ENCODE data around the gene COPS6.

Gene COPS6

GRCh38 chr7:100085515-100085914, 3.3 kb upstream of the COPS6 start:
- Histone ChIP-seq H3K4me1 (ENCODE audit: control insufficient read depth in 2 of 2, insufficient read depth in 1 of 2, low read depth in 1 of 2, low read length in 2 of 2) (peaks cover 7% of the 10 kb centered on the region in 2 donors), H2BK12ac (ENCODE audit: low read length) (no peak overlapping the region), H3K4ac (ENCODE audit: low read length) (no peak overlapping the region), H3K27ac (replicated peaks; ENCODE audit: low read length) (no peak overlapping the region), H3K4me2 (ENCODE audit: insufficient read depth, low read length, poor library complexity, severe bottlenecking) (no peak overlapping the region), H2BK120ac (ENCODE audit: low read depth, low read length) (no peak overlapping the region), H3K79me1 (ENCODE audit: low read depth, low read length) (peaks cover 2% of the 10 kb centered on the region), H2BK5ac (ENCODE audit: low read length) (no peak overlapping the region), H3K18ac (ENCODE audit: low read length) (no peak overlapping the region), H3K27me3 (ENCODE audit: control insufficient read depth in 3 of 3, insufficient read depth in 3 of 3, low read depth in 1 of 3, low read length in 3 of 3) (peaks cover 0 to 2% (median 0%) of the 10 kb centered on the region in 3 experiments), H3K9ac (ENCODE audit: low read depth, low read length, poor library complexity) (no peak overlapping the region), H3K4me3 (ENCODE audit: low read length in 2 of 2) (no peak overlapping the region), H2AFZ (ENCODE audit: low read length) (no peak overlapping the region), H4K91ac (ENCODE audit: low read depth, low read length, poor library complexity) (no peak overlapping the region), H2BK15ac (ENCODE audit: low read length) (no peak overlapping the region), H3K23ac (ENCODE audit: low read depth, low read length, poor library complexity) (no peak overlapping the region), H3K9me3 (replicated peaks in 1 of 2; ENCODE audit: control insufficient read depth in 2 of 2, insufficient read depth in 1 of 2, low read depth in 1 of 2, low read length in 2 of 2) (no peaks in the 10 kb centered on the region), H4K8ac (ENCODE audit: low read depth, low read length) (no peak overlapping the region), H3K36me3 (replicated peaks in 1 of 2; ENCODE audit: control insufficient read depth in 2 of 2, insufficient read depth in 2 of 2, low read length in 2 of 2) (peaks cover 3 to 4% of the 10 kb centered on the region in 2 donors), H2AK5ac (ENCODE audit: low read depth, low read length) (no peak overlapping the region), H3K14ac (ENCODE audit: low read length) (no peak overlapping the region)
- DNase-seq (ENCODE audit: low spot score) = no peak
- WGBS, 2 donors (ENCODE audit: extremely low coverage in 2 of 2, insufficient read length in 2 of 2, insufficient replicate concordance in 1 of 2) = no CpG with 5 or more reads among the region's 3 CpGs

GRCh38 chr7:100087055-100087750, 1.6 kb upstream of the COPS6 start:
- Histone ChIP-seq H3K27ac (replicated peaks; ENCODE audit: low read length) (no peak overlapping the region), H3K4me2 (ENCODE audit: insufficient read depth, low read length, poor library complexity, severe bottlenecking) (no peak overlapping the region), H3K4me1 (ENCODE audit: control insufficient read depth in 2 of 2, insufficient read depth in 1 of 2, low read depth in 1 of 2, low read length in 2 of 2) (peaks cover 5 to 7% of the 10 kb centered on the region in 2 donors), H3K36me3 (replicated peaks in 1 of 2; ENCODE audit: control insufficient read depth in 2 of 2, insufficient read depth in 2 of 2, low read length in 2 of 2) (peaks cover 17 to 21% of the 10 kb centered on the region in 2 donors), H2AFZ (ENCODE audit: low read length) (no peak overlapping the region), H3K79me1 (ENCODE audit: low read depth, low read length) (no peaks in the 10 kb centered on the region), H3K27me3 (ENCODE audit: control insufficient read depth in 3 of 3, insufficient read depth in 3 of 3, low read depth in 1 of 3, low read length in 3 of 3) (peaks cover 0 to 2% (median 0%) of the 10 kb centered on the region in 3 experiments), H3K23ac (ENCODE audit: low read depth, low read length, poor library complexity) (no peak overlapping the region), H2BK5ac (ENCODE audit: low read length) (no peak overlapping the region), H4K91ac (ENCODE audit: low read depth, low read length, poor library complexity) (no peak overlapping the region), H2BK15ac (ENCODE audit: low read length) (no peak overlapping the region), H3K9ac (ENCODE audit: low read depth, low read length, poor library complexity) (no peak overlapping the region), H3K18ac (ENCODE audit: low read length) (no peak overlapping the region), H3K14ac (ENCODE audit: low read length) (no peak overlapping the region), H3K9me3 (replicated peaks in 1 of 2; ENCODE audit: control insufficient read depth in 2 of 2, insufficient read depth in 1 of 2, low read depth in 1 of 2, low read length in 2 of 2) (no peaks in the 10 kb centered on the region), H3K4me3 (ENCODE audit: low read length in 2 of 2) (no peak overlapping the region), H2BK120ac (ENCODE audit: low read depth, low read length) (no peak overlapping the region), H3K4ac (ENCODE audit: low read length) (no peak overlapping the region), H2AK5ac (ENCODE audit: low read depth, low read length) (no peak overlapping the region), H4K8ac (ENCODE audit: low read depth, low read length) (no peak overlapping the region), H2BK12ac (ENCODE audit: low read length) (no peak overlapping the region)
- no CpG with 5 or more reads among the region's 10 CpGs for WGBS, 2 donors (ENCODE audit: extremely low coverage in 2 of 2, insufficient read length in 2 of 2, insufficient replicate concordance in 1 of 2)
- DNase-seq (ENCODE audit: low spot score) = no peak

GRCh38 chr7:100088095-100088620, 611 bp upstream of the COPS6 start:
- H2BK120ac ChIP-seq (ENCODE audit: low read depth, low read length) = no peak overlapping the region
- H3K18ac ChIP-seq (ENCODE audit: low read length) = peak overlapping the region; percentile 50
- H3K4me1 ChIP-seq (ENCODE audit: control insufficient read depth in 2 of 2, insufficient read depth in 1 of 2, low read depth in 1 of 2, low read length in 2 of 2) = peaks cover 0 to 5% of the 10 kb centered on the region in 2 donors
- H3K9ac ChIP-seq (ENCODE audit: low read depth, low read length, poor library complexity) = peak overlapping the region; percentile 95
- H2AK5ac ChIP-seq (ENCODE audit: low read depth, low read length) = peak overlapping the region; percentile 90
- no peak overlapping the region for H4K8ac ChIP-seq (ENCODE audit: low read depth, low read length)
- H2BK12ac ChIP-seq (ENCODE audit: low read length) = no peak overlapping the region
- peak overlapping the region; percentile 58 for H3K4ac ChIP-seq (ENCODE audit: low read length)
- H2AFZ ChIP-seq (ENCODE audit: low read length) = peak overlapping the region; percentile 91
- H3K4me3 ChIP-seq (ENCODE audit: low read length in 2 of 2) = peak overlapping the region; percentile 95
- H4K91ac ChIP-seq (ENCODE audit: low read depth, low read length, poor library complexity) = no peak overlapping the region
- no peaks in the 10 kb centered on the region for H3K79me1 ChIP-seq (ENCODE audit: low read depth, low read length)
- H3K4me2 ChIP-seq (ENCODE audit: insufficient read depth, low read length, poor library complexity, severe bottlenecking) = peak overlapping the region; percentile 74
- peaks cover 0 to 2% (median 0%) of the 10 kb centered on the region in 3 experiments for H3K27me3 ChIP-seq (ENCODE audit: control insufficient read depth in 3 of 3, insufficient read depth in 3 of 3, low read depth in 1 of 3, low read length in 3 of 3)
- peak overlapping the region; percentile 77 for H2BK5ac ChIP-seq (ENCODE audit: low read length)
- H3K9me3 ChIP-seq (replicated peaks in 1 of 2; ENCODE audit: control insufficient read depth in 2 of 2, insufficient read depth in 1 of 2, low read depth in 1 of 2, low read length in 2 of 2) = no peaks in the 10 kb centered on the region
- H3K23ac ChIP-seq (ENCODE audit: low read depth, low read length, poor library complexity) = no peak overlapping the region
- H3K27ac ChIP-seq (replicated peaks; ENCODE audit: low read length) = peak overlapping the region; percentile 73
- H2BK15ac ChIP-seq (ENCODE audit: low read length) = no peak overlapping the region
- peaks cover 25 to 30% of the 10 kb centered on the region in 2 donors for H3K36me3 ChIP-seq (replicated peaks in 1 of 2; ENCODE audit: control insufficient read depth in 2 of 2, insufficient read depth in 2 of 2, low read length in 2 of 2)
- no peak for DNase-seq (ENCODE audit: low spot score)
- WGBS, 2 donors (ENCODE audit: extremely low coverage in 2 of 2, insufficient read length in 2 of 2, insufficient replicate concordance in 1 of 2) = no CpG with 5 or more reads among the region's 11 CpGs
- no peak overlapping the region for H3K14ac ChIP-seq (ENCODE audit: low read length)

GRCh38 chr7:100089458-100090196, 858 bp downstream of the COPS6 start:
- H2BK12ac ChIP-seq (ENCODE audit: low read length) = no peak overlapping the region
- H2BK120ac ChIP-seq (ENCODE audit: low read depth, low read length) = no peak overlapping the region
- H2AFZ ChIP-seq (ENCODE audit: low read length) = peak overlapping the region; percentile 91

More at GRCh38 chr7:100089458-100090196, 858 bp downstream of the COPS6 start:
- no peak overlapping the region for H4K91ac ChIP-seq (ENCODE audit: low read depth, low read length, poor library complexity)
- peak overlapping the region; percentile 84 for H3K27ac ChIP-seq (replicated peaks; ENCODE audit: low read length)
- no peaks in the 10 kb centered on the region for H3K9me3 ChIP-seq (replicated peaks in 1 of 2; ENCODE audit: control insufficient read depth in 2 of 2, insufficient read depth in 1 of 2, low read depth in 1 of 2, low read length in 2 of 2)
- H2BK15ac ChIP-seq (ENCODE audit: low read length) = no peak overlapping the region
- H3K36me3 ChIP-seq (replicated peaks in 1 of 2; ENCODE audit: control insufficient read depth in 2 of 2, insufficient read depth in 2 of 2, low read length in 2 of 2) = peaks cover 39 to 45% of the 10 kb centered on the region in 2 donors
- peak overlapping the region; percentile 74 for H3K4me2 ChIP-seq (ENCODE audit: insufficient read depth, low read length, poor library complexity, severe bottlenecking)
- H3K79me1 ChIP-seq (ENCODE audit: low read depth, low read length) = peaks cover 6% of the 10 kb centered on the region
- H3K14ac ChIP-seq (ENCODE audit: low read length) = peak overlapping the region; percentile 91
- peak overlapping the region; percentile 95 for H3K4me3 ChIP-seq (ENCODE audit: low read length in 2 of 2)
- H3K4ac ChIP-seq (ENCODE audit: low read length) = no peak overlapping the region
- no peak overlapping the region for H4K8ac ChIP-seq (ENCODE audit: low read depth, low read length)
- no peak for DNase-seq (ENCODE audit: low spot score)
- peaks cover 0 to 2% (median 0%) of the 10 kb centered on the region in 3 experiments for H3K27me3 ChIP-seq (ENCODE audit: control insufficient read depth in 3 of 3, insufficient read depth in 3 of 3, low read depth in 1 of 3, low read length in 3 of 3)
- WGBS, 2 donors (ENCODE audit: extremely low coverage in 2 of 2, insufficient read length in 2 of 2, insufficient replicate concordance in 1 of 2) = no CpG with 5 or more reads among the region's 7 CpGs
- peak overlapping the region; percentile 85 for H2AK5ac ChIP-seq (ENCODE audit: low read depth, low read length)
- H3K18ac ChIP-seq (ENCODE audit: low read length) = peak overlapping the region; percentile 99
- peaks cover 0 to 5% of the 10 kb centered on the region in 2 donors for H3K4me1 ChIP-seq (ENCODE audit: control insufficient read depth in 2 of 2, insufficient read depth in 1 of 2, low read depth in 1 of 2, low read length in 2 of 2)
- peak overlapping the region; percentile 97 for H3K23ac ChIP-seq (ENCODE audit: low read depth, low read length, poor library complexity)
- H2BK5ac ChIP-seq (ENCODE audit: low read length) = peak overlapping the region; percentile 77
- H3K9ac ChIP-seq (ENCODE audit: low read depth, low read length, poor library complexity) = peak overlapping the region; percentile 95
